Liver (tissue), 9 donors: ENCODE data around the gene ABCC2. TPM values are rescaled to one million over a fixed set of nuclear protein-coding genes. Genes with fewer than 3 reads are reported as not detected.
A peak's percentile ranks its signal among the peaks of the same experiment; 100 is the strongest.

Experiments
- DNase-seq: peaks from one replicate; pipeline ENCODE4 v3.0.0-alpha.2; 2017; ENCODE audit warnings: low spot score
- H3K27ac ChIP-seq, 2 donors: one replicate each; pipeline ENCODE4 v1.7.0; 2013; ENCODE audit warnings: inconsistent platforms in 2 of 2, low read length in 2 of 2, control low read depth in 1 of 2, low read depth in 1 of 2, mild to moderate bottlenecking in 1 of 2
- H3K27me3 ChIP-seq, 4 donors: one replicate each; pipeline versions ENCODE4 v1.6.1 to v1.7.0; 2013; ENCODE audit warnings: low read length in 3 of 4, inconsistent platforms in 1 of 4, mild to moderate bottlenecking in 1 of 4, moderate library complexity in 1 of 4; ENCODE audit not compliant: control insufficient read depth in 4 of 4, insufficient read depth in 4 of 4
- H3K36me3 ChIP-seq, 4 donors: one replicate each; pipeline versions ENCODE4 v1.6.1 to v1.7.0; 2013; ENCODE audit warnings: low read length in 3 of 4, mild to moderate bottlenecking in 3 of 4, low read depth in 1 of 4, moderate library complexity in 1 of 4; ENCODE audit not compliant: control insufficient read depth in 4 of 4, insufficient read depth in 3 of 4
- H3K4me1 ChIP-seq, 4 donors: one replicate each; pipeline versions ENCODE4 v1.6.1 to v1.7.0; 2013; ENCODE audit warnings: low read length in 3 of 4, mild to moderate bottlenecking in 3 of 4, moderate library complexity in 1 of 4; ENCODE audit not compliant: control insufficient read depth in 4 of 4, insufficient read depth in 4 of 4
- H3K4me3 ChIP-seq, 3 donors: one replicate each; pipeline versions ENCODE4 v1.6.1 to v1.7.0; 2013; ENCODE audit warnings: low read length in 3 of 3, control low read depth in 1 of 3, low read depth in 1 of 3, mild to moderate bottlenecking in 1 of 3
- H3K9ac ChIP-seq, 2 donors: one replicate each; pipeline ENCODE4 v1.7.0; 2013; ENCODE audit warnings: low read length in 2 of 2, mild to moderate bottlenecking in 2 of 2, moderate library complexity in 2 of 2, control low read depth in 1 of 2, low read depth in 1 of 2
- H3K9me3 ChIP-seq, 4 donors: one replicate each; pipeline versions ENCODE4 v1.6.1 to v1.7.0; 2013; ENCODE audit warnings: low read length in 3 of 4; ENCODE audit not compliant: control insufficient read depth in 4 of 4
- EGR1 ChIP-seq, 2 donors: IDR thresholded peaks; 2 replicates each; pipeline ENCODE4 v1.6.1; 2016 to 2018; ENCODE audit warnings: antibody characterized with exemption in 2 of 2, low read depth in 2 of 2
- FOXA2 ChIP-seq: IDR thresholded peaks from 2 replicates; pipeline ENCODE4 v1.6.1; 2016; ENCODE audit warnings: antibody characterized with exemption
- GABPA ChIP-seq, 2 donors: IDR thresholded peaks in 1 of 2; conservative IDR thresholded peaks in 1 of 2; 2 replicates each; pipeline ENCODE4 v1.6.1; 2016; ENCODE audit warnings: antibody characterized with exemption in 2 of 2, mild to moderate bottlenecking in 1 of 2, moderate library complexity in 1 of 2
- HNF4A ChIP-seq, 2 donors: conservative IDR thresholded peaks; 2 replicates each; pipeline ENCODE4 v1.6.1; 2016; ENCODE audit warnings: antibody characterized with exemption in 2 of 2, mild to moderate bottlenecking in 2 of 2
- HNF4G ChIP-seq: IDR thresholded peaks from 2 replicates; pipeline ENCODE4 v1.6.1; 2016; ENCODE audit warnings: antibody characterized with exemption
- JUND ChIP-seq, 2 donors: IDR thresholded peaks; 2 replicates each; pipeline ENCODE4 v1.6.1; 2016; ENCODE audit warnings: antibody characterized with exemption in 2 of 2
- NR2F2 ChIP-seq: IDR thresholded peaks from 2 replicates; pipeline ENCODE4 v1.6.1; 2016; ENCODE audit warnings: antibody characterized with exemption
- RAD21 ChIP-seq, 2 donors: IDR thresholded peaks; 2 replicates each; pipeline ENCODE4 v1.6.1; 2016; ENCODE audit warnings: antibody characterized with exemption in 2 of 2, mild to moderate bottlenecking in 2 of 2
- TAF1 ChIP-seq: conservative IDR thresholded peaks from 2 replicates; pipeline ENCODE4 v1.6.1; 2016; ENCODE audit warnings: antibody characterized with exemption, mild to moderate bottlenecking
- WGBS: extraction: QIAGEN DNeasy Blood & Tissue Kit; methylation state at CpG from one replicate; pipeline ENCODE4 v1.1.7; 2013; 5-methylcytosine and 5-hydroxymethylcytosine counted together
- polyA plus RNA-seq, 2 donors: library from polyadenylated mRNA; stranded (reverse) in 1 of 2; unstranded in 1 of 2; fragments of 200-250 nt in 1 of 2; fragments of >200 nt in 1 of 2; fragmentation: Nextera tagmentation in 1 of 2; extraction: Ambion mirVana in 1 of 2; gene quantifications; one replicate each; pipeline versions ENCODE4 v1.2.1 to v1.2.3, GENCODE V29; 2013 to 2015
- total RNA-seq, 2 donors: library from RNA; depleted of rRNA; stranded (reverse); fragments of >200 nt; gene quantifications; one replicate each; pipeline ENCODE4 v1.2.3, GENCODE V29; 2014
- TF ChIP-seq, protein P1 (sequence below): IDR thresholded peaks from 2 replicates; pipeline ENCODE4 v1.6.1; 2016; ENCODE audit warnings: antibody characterized with exemption
- TF ChIP-seq, protein P2 (sequence below): fragments of 150-350 bp; IDR thresholded peaks from 2 replicates; pipeline ENCODE4 v1.5.1; 2017; ENCODE audit warnings: improper control_type of control experiment, low read depth, low read length; ENCODE audit not compliant: missing input control
- donor health status: healthy.
- donor health status: healthy.
- donor health status: healthy.
- donor health status: healthy.
- donor health status: healthy.

ABCC2 gene
- total and polyA plus RNA-seq, 4 donors: 45.6 to 234 (median 70.1) TPM

DNA sequence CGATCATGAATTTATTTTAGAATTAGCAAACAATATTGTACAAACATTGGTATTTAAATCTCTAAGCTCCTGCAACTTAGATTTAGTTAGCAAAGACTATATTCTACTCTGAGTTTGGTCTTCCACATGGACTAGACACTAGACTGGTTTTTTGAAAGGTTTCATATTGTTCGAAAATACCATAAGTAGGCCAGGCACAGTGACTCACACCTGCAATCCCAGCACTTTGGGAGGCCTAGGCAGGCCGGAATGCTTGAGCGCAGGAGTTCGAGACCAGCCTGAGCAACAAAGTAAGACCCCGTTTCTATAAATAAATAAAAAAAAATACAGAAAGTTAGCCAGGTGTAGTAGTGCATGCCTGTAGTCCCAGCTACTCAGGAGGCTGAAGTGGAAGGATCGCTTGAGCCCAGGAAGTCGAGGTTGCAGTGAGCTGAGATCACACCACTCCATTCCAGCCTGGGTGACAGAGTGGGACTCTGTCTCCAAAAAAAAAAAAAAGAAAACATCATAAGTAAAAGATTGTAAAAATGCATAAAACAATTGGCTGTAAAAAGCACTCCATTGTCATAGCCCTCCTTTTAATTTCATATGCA is 73.1 kb downstream of the ABCC2 start:
- H3K27ac ChIP-seq: no peak overlapping the region
- no peak for DNase-seq
- H3K4me3 ChIP-seq: no peak overlapping the region
- no peak overlapping the region for H3K9ac ChIP-seq
- H3K36me3 ChIP-seq: peaks cover 5 to 26% (median 21%) of the 10 kb centered on the region in 4 donors
- TF ChIP-seq GABPA (IDR thresholded peaks at IDR 0.05 in 1 of 2, conservative IDR thresholded peaks at IDR 0.05 in 1 of 2) (no peak), NR2F2 (no peak), EGR1 (IDR thresholded peaks at IDR 0.05; ENCODE audit: low read depth in 2 of 2) (no peak), TAF1 (no peak), JUND (IDR thresholded peaks at IDR 0.05) (no peak), RAD21 (IDR thresholded peaks at IDR 0.05) (no peak), HNF4G (no peak)
- TF ChIP-seq, protein P1, sequence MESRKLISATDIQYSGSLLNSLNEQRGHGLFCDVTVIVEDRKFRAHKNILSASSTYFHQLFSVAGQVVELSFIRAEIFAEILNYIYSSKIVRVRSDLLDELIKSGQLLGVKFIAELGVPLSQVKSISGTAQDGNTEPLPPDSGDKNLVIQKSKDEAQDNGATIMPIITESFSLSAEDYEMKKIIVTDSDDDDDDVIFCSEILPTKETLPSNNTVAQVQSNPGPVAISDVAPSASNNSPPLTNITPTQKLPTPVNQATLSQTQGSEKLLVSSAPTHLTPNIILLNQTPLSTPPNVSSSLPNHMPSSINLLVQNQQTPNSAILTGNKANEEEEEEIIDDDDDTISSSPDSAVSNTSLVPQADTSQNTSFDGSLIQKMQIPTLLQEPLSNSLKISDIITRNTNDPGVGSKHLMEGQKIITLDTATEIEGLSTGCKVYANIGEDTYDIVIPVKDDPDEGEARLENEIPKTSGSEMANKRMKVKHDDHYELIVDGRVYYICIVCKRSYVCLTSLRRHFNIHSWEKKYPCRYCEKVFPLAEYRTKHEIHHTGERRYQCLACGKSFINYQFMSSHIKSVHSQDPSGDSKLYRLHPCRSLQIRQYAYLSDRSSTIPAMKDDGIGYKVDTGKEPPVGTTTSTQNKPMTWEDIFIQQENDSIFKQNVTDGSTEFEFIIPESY: no peak
- WGBS: 87% methylated on average over 8 of the region's 8 CpGs
- H3K9me3 ChIP-seq: no peaks in the 10 kb centered on the region
- H3K27me3 ChIP-seq: no peaks in the 10 kb centered on the region
- peaks cover 0 to 8% (median 4%) of the 10 kb centered on the region in 4 donors for H3K4me1 ChIP-seq

DNA sequence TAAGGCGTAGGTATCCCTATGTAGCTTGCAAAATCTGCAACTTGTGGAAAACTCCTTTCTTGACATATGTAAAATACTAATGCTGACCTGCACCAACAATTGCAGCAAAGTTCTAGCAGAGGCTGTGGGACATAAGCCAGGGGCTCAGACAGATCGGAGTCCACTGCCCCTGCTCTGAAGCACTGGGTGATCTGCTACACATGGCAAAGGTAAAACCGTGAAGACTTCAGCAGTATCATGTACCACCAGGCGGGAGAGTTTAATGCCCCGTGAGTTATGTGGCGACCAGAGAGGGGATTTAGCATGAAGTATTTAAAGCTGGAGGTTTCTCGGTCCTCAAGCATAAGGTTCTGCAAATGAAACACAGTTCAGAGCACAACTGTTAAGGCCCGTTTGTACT is 76.4 kb downstream of the ABCC2 start:
- Histone ChIP-seq H3K36me3 (no peaks in the 10 kb centered on the region), H3K9ac (no peak overlapping the region), H3K27ac (no peak overlapping the region), H3K27me3 (no peaks in the 10 kb centered on the region), H3K4me1 (peaks cover 0 to 8% (median 3%) of the 10 kb centered on the region in 4 donors), H3K4me3 (no peak overlapping the region), H3K9me3 (no peaks in the 10 kb centered on the region)
- 63% methylated on average over 8 of the region's 8 CpGs for WGBS
- peak in 1 of 2 donors; percentile 27 for TF ChIP-seq HNF4A (conservative IDR thresholded peaks at IDR 0.05)
- TF ChIP-seq, protein P2, sequence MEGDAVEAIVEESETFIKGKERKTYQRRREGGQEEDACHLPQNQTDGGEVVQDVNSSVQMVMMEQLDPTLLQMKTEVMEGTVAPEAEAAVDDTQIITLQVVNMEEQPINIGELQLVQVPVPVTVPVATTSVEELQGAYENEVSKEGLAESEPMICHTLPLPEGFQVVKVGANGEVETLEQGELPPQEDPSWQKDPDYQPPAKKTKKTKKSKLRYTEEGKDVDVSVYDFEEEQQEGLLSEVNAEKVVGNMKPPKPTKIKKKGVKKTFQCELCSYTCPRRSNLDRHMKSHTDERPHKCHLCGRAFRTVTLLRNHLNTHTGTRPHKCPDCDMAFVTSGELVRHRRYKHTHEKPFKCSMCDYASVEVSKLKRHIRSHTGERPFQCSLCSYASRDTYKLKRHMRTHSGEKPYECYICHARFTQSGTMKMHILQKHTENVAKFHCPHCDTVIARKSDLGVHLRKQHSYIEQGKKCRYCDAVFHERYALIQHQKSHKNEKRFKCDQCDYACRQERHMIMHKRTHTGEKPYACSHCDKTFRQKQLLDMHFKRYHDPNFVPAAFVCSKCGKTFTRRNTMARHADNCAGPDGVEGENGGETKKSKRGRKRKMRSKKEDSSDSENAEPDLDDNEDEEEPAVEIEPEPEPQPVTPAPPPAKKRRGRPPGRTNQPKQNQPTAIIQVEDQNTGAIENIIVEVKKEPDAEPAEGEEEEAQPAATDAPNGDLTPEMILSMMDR: no peak
- no peak for DNase-seq

DNA sequence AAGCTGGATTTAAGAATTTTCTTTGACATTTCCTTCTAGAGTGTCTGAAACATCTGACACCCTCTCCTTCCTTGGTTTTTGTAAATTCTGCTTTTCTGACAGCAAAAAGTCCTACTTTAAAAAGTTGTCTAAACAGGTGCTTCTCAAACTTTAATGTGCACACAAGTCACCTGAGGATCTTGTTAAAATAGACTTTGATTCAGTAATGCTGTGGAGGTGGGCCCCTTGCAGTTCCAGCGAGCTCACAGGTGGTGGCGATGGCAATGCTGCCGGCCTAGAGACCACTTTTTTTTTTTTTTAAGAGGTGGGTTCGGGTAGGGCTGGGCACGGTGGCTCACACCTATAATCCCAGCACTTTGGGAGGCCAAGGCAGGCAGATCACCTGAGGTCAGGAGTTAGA is 77.1 kb downstream of the ABCC2 start:
- Histone ChIP-seq H3K27me3 (no peaks in the 10 kb centered on the region), H3K36me3 (no peaks in the 10 kb centered on the region), H3K9me3 (no peaks in the 10 kb centered on the region), H3K27ac (no peak overlapping the region), H3K4me1 (peaks cover 0 to 8% (median 3%) of the 10 kb centered on the region in 4 donors), H3K4me3 (no peak overlapping the region), H3K9ac (no peak overlapping the region)
- 65% methylated on average over 5 of the region's 5 CpGs for WGBS
- DNase-seq: no peak
- TF ChIP-seq RAD21 (IDR thresholded peaks at IDR 0.05): peak in 1 of 2 donors; percentile 46
- TF ChIP-seq TAF1: no peak
- no peak for TF ChIP-seq FOXA2
